Glomerular endothelial cell (primary cell): ENCODE results near the gene CATSPERZ. TPM values are rescaled to one million over a fixed set of nuclear protein-coding genes. Genes with fewer than 3 reads are reported as not detected.

Source experiments
- DNase-seq: peaks from one replicate; pipeline ENCODE4 v3.0.0-alpha.2; 2011; ENCODE audit warnings: low read depth, low spot score; ENCODE audit errors: extremely low read depth
- total RNA-seq: library from RNA; depleted of rRNA; stranded (reverse); fragments of >200 nt; gene quantifications from 2 replicates; pipeline ENCODE4 v1.2.3, GENCODE V29; 2015

Gene CATSPERZ
- total RNA-seq, 1 donor from 2014 or later, result not detected

DNA sequence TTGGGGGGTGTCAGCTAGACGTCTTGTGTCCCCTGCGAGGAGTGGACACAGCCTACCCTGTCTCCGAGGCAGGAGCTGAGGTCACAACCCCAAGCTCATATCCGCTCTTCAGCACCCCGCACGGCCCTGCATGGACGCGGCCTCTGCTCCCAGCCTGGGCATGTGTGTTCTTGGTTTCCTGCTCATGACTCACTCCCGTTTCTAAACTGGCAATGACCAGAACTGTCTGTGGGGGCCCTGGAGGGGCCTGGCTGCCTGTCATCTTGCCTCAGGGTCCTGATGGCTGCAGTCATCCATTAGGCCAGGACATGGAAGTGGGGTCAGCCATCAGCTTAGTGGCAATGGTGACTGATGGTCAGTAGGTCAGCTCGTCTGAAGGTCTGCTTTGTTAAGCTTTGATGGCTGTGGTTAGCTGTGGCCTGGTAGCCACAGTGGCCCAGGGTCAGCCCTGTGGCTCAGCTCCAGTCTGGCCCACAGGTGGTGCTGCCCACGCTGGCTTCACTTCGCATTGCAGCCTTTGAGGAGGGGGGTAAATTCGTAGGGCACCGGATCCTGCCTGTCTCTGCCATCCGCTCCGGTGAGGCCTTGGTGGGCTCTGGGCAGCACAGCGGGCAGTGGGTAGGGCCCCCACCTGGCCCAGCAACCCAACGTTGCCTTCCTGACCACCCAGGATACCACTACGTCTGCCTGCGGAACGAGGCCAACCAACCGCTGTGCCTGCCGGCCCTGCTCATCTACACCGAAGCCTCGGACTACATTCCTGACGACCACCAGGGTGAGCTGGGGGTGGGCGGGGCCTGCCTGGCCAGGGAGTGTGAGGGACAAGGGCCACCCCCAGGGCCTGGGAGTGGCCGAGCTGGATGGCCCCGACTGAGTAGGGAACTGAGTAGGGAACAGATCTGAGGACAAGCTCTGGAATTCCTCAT lies 36.9 kb upstream of the CATSPERZ start:
- DNase-seq, result no peak

DNA sequence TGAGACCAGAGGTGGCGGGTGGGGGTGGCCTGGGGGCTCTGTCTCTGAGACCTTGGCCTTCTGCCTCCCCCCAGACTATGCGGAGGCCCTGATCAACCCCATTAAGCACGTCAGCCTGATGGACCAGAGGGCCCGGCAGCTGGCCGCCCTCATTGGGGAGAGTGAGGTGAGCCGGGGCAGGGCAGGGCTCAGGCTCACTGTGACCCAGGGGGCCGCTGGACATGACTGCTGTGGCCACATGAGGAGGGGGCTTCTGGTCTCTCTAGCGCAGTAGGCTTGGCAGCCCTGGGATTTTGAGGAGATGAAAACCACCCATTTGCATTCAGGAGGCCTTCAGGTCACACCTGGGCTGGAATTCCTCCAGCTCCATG lies 36.2 kb upstream of the CATSPERZ start:
- DNase-seq, result no peak

DNA sequence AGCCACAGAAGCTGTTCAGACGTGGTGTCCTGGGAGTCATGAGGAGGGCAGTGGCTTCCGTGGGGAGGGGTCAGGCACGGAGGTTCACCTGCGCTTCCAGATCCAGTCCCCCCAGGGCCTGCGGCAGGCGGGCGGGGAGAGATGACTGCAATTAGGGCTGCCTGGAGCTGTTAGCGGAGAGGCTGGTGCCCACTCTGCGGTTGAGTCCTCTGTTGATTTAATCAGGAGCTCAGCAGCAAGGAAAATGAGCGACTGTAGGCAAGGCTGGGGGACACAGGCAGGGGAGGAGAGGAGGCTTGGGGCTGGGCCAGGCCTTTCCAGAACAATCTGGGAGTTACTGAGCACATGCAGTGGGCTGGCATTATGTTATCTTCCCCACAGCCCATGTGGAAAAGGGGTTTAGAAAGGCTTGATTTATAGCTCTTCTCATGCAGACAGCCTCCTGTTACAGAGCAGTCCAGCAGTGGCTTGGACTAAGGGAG lies 35.7 kb upstream of the CATSPERZ start:
- no peak for DNase-seq

DNA sequence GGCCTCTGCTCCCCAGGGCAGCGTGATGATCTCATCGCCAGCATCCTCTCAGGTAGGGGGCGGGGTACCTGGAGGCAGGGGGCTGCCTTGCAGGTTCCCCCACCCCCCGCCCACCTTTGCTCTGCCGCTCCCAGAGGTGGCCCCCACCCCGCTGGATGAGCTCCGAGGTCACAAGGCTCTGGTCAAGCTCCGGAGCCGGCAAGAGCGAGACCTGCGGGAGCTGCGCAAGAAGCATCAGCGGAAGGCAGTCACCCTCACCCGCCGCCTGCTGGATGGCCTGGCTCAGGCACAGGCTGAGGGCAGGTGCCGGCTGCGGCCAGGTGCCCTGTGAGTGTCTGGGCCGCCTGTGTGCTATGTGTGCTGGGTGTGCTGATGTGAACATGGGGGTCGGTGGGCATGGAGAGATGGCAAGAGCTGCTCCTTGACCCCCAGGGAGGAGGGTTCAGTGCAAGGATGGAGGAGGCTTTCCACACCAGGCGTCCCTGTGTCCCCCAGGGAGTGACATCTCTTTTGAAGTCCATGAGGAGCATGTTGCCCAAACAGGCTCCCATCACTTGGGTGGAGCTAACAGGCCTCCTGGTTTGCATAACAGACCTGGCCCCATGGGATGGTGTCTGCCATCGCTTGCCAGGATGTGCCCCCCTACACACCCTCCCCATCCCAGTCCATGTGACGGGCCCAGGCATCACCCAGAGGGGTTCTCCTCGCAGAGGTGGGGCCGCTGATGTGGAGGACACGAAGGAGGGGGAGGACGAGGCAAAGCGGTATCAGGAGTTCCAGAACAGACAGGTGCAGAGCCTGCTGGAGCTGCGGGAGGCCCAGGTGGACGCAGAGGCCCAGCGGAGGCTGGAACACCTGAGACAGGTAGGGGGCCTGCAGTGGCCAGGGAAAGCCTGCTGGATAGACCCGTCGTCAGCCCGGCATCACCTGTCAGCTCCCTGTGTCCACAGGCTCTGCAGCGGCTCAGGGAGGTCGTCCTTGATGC lies 34.7 kb upstream of the CATSPERZ start:
- DNase-seq, result no peak

DNA sequence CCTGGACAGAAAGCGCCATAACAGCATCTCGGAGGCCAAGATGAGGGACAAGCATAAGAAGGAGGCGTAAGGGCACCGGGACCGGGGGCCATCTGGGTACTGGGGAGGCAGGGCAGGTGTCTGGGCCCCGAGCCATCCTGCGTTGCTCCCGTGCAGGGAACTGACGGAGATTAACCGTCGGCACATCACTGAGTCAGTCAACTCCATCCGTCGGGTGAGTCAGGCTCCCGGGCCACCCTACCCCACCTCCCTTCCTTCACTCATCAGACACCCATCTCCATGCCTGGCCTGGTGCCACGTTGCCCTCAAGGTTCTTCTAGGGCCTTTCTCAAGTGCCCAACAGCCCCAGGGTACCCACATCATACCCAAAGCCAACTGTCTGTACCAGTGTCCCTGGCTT lies 33.8 kb upstream of the CATSPERZ start:
- DNase-seq, result no peak

DNA sequence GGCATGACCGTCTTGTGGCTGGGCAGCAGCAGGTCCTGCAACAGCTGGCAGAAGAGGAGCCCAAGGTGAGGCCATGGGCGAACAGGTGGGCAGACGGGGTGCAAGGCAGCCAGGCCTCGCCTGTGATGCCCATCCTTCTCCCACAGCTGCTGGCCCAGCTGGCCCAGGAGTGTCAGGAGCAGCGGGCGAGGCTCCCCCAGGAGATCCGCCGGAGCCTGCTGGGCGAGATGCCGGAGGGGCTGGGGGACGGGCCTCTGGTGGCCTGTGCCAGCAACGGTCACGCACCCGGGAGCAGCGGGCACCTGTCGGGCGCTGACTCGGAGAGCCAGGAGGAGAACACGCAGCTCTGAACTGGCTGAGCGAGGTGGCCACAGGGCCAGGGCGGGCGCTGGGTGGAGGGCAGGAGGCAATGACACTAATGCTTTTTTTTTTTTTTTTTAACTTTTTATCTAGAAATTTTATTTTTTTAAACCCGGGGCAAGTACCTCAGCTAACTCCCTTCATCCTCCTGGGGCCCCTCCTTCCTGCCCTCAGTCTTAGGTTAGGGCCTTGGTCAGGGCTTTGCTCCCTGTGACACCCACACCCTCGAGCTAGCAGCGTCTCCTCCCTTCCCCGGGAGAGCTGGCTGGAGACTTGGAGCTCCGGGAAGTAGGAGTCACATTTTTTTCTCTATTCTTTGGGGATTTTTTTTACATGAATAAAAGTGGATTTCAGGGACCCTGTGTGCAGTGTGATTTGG lies 32.8 kb upstream of the CATSPERZ start:
- no peak for DNase-seq

DNA sequence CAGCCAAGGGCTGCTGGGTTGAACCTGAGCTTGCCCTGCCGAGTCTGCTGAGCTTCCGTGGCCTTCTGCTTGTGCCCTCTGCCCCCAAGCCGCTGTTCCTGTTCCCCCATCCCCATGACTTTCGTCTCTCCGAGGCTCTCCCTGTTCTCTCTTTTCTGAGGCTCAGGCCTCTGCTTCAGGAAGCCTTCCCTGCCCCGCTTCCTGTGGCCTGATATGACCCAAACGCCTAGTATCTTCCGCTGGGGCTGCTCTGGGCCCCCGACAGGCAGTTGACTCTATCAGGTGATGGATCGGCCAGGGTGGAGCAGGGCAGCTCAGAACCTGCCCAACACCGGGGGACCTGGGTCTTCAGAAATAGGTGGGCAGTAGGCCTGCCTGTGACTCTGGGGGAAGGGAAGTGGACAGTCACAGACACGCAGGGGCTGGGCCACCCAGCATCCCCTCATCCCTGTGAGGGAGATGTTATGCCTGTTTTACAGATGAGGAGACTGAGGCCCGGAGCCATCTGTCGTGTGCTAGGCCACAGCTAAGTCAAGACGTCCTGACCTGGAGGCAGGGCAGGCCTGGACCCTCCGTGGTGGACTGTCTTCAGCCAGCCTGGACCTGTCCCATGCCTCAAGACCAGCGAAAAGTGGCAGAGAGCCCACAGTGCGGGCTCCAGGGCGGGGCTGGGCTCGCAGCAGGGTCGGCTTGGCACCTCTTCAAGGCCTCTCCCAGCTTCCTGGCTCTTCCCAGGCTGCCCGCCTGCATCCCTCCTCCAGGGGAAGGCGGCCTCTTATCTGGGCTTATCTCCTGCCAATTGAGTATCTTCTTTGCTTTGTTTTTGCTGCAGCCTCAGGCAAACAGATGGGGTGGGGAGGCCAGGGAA lies 31.9 kb upstream of the CATSPERZ start:
- DNase-seq, result no peak

DNA sequence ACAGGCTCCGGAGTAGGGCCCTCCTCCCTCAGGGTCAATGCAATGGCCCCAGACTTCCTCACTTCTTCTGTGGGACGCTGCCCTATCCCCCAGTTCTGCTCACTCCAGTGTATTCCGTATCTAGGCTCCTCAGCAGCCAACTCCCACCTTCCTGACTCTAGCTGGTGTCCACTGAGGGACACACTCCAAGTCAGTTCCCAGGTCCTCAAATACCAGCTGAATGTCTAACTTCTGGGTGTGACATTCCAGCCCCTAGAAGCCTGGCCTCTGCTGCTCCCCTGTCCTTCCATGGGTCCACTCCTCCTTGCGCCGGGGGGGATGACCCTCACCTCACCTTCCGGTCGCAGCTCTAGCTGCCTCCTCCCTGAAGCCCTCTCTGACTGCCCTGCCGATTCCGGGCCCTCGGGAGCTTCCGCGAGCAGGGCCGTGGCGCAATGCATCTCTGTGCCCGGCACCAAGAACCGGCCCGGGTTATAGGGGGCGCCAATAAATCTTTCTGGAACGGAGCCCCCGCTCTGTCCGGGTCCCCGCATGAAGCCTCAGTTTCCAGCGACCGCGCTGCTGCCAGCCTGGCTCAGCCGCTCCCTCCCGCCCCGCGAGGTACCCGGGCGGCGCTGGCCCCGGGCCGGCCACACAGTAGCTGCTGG lies 31.1 kb upstream of the CATSPERZ start:
- no peak for DNase-seq

DNA sequence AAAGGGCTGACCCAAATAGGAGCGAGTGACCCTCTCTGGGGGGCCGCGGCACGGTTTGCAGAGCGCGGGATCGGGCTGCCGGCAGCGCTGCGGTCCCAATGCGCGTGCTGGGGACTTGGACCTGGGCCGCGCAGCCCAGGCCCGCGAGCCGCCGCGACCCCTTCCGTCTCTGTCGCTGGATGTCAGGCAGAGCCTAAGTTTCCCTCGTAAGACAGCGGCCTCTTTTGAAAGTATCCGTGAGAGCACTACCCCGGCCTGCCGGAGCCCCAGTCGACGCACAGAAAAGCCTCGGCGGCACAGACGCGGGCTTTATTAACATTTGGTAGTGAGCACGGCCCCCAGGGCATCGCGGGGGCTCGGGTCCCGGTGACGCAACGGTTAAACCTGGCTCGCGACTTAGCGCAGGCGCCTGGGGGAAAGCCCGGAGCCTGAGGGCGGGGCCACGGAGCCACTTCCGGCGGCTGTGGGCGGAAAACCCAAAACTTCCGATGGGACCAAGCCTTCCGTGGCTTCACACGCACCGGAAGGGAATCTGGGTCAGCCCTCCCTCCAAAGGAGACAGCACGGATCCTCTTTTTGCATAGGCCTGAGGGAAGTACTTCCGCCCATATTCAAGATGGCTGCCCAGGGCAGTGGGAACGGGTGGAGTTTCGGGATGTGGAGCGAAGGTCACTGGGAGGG lies 30.5 kb upstream of the CATSPERZ start:
- DNase-seq, result peak; percentile 95

DNA sequence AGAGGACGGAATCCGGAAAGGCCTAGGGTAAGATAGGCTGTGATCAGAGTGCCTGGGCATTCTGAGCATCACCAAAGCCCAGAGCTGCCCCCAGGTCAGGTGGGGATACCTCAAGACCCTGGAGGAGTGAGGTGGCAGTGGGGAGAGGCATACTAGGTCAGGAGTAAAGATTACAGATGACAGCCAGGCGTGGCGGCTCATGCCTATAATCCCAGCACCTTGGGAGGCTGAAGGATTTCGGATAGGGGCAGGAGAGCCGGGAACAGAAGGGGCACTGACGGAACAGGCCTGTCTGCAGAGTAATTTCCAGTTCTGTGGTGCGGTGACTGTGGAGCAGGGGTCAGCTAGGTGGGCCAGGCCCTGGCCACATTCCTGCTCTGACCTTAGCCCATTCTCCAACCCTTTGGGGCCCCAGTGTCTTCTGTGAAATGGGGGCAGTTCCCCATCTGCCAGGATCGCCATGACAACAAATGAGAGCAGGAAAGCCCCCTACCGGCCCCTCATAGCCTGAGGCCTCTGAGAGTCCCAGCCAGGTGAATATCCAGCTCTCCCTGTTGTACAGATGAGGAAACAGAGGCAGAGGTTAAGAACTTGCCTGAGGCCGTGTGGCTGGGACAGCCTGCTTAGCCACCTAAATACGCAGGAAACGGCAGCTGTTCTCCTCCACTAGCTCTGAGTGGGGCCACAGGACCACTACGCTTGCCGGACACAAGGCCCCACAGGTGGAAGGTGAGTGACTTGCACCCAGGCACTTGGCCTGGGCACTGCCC lies 24.9 kb upstream of the CATSPERZ start:
- no peak for DNase-seq

DNA sequence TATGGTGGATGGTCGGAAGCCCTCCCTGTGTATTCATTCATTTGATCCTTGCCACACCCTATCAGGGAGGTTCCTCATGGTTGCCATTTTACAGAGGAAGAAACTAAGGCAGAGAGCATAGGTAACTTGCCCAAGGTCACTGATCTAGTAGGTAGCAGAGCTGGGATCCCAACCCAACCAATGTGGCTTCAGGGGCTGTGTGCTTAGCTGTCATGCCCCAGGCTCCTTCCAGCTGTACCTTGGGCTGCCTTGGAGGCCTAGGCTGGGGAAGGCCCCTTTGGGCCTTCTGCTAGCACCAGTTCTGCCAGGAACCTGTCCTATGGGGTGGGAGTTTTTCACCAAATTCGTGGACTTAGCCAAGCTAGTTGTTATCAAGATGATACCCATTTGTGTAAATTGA lies 24.3 kb upstream of the CATSPERZ start:
- DNase-seq, result no peak

DNA sequence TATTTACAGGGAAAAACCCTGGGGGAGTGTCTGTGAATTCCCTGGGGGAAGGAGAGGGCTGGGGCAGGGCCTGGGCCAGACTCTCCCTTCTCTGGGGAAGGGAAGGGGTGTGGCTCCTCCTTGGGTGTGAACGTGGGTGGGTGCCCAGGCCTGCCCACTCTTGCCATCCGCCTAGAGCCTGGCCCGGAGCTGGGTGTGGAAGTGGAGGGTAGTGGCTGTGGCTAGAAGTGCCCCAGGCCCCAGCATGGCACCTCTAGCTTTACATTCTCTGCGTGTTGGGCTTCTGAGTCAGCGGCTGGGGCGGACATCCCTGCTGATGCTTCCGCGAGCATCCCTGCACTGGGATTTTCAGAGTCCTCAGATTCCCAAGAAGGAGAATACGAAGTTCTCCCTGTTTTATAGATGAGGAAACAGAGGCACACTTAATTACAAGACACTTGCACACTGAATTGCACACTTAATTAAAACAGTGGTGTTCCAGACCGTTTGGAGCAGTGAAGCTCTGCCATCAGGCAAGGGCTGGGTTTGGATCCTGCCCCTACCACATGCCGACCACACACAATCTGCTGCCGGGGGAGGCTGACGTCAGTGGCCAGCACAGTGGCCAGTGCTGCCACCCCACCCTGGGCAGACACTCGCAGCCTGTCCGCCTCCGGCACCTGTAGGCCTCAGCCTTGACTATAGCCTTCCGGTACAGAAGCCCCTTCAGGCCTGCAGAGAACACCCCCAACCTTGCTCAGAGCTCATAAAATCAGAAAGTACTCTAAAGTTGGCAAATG lies 23.3 kb upstream of the CATSPERZ start:
- no peak for DNase-seq

DNA sequence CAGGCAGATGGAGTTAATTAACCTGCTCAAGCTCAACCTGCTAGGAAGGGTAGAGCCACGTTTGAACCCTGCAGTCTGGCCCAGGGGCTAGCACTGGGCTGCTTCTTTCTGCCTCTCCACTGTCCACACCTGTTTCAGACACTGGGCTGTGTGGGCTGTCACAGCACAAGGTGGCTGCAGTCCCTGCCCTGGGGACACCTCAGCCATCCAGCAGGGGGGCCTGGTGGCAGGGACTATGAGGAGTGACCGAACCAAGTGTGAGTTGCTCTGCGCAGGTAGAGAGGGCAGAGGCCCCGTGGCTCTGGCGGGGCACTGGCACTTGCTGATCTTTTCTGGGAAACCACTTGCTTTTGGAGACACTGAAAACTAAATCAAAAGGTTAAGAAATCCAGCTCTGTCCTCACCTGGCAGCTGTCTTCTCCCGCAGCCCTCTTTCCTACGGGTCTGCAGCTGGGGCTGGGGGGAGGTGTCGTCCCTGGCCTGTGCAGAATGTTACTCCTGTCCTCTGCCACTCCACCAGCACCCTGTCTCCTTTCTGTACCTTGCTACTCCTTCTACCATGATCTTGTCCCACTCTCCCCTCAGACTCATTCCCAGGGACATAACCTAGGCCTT lies 21.5 kb upstream of the CATSPERZ start:
- DNase-seq, result no peak

DNA sequence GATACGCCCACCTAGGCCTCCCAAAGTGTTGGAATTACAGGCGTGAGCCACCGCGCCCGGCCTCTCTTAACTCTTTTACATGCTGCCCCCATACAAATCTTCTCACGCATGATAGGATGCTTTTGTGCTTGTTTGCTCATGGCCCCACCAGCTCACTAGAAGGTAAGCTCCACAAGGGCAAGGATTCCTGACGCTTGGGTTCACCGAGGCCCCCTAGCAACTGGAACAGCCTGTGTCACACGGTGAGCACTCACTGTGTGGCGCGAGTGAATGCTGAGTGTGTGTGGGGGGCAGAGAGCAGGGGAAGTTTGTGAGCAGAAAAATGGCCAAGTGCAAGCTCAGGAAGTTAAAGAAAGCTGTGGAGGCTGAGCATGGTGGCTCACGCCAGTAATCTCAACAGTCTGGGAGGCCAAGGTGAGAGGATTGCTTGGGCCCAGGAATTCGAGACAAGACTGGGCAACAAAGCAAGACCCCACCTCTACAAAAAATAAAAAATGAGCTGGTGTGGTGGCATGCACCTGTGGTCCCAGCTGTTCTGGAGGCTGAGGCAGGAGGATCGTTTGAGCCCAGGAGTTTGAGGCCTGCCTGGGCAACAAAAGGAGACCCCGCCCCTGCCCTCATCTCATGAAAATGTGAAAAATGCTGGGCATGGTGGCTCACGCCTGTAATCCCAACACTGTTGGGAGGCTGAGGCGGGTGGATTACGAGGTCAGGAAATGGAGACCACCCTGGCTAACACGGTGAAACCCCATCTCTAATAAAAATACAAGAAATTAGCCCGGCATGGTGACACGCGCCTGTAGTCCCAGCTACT lies 18.0 kb upstream of the CATSPERZ start:
- DNase-seq, result no peak

DNA sequence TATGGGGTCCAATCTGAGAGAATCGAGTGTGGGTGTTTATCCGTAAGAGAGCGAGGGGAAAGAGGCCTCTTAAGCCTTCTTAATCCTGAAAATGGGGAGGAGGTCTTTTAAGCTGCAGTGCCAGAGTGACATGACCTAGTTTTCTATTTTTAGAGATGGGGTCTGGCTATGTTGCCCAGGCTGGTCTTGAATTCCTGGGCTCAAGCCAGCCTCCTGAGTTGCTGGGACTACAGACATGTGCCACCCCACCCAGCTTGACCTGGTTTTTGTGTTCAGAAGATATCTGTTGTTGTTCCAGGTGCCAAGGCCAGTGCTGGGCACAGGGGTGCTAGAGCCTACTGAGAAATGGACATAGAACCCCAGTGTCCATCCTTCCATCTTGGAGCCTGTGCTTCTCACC lies 17.1 kb upstream of the CATSPERZ start:
- no peak for DNase-seq
